Astrocyte (in vitro differentiated cells and primary cell): Measurements from ENCODE around the gene P2RX1. TPM values are rescaled to one million over a fixed set of nuclear protein-coding genes. Genes with fewer than 3 reads are reported as not detected.
"Not testable (repeated sequence)": the region's sequence is repeated elsewhere in the genome, so short reads cannot be mapped to it uniquely, and the experiment has no call there.

Experiments
- DNase-seq: peaks from one replicate; pipeline ENCODE4 v3.0.0-alpha.2; 2010; ENCODE audit warnings: low read depth
- FAIRE-seq: peaks from 2 replicates; lab custom pipeline; 2011; peaks lifted over from hg19 to GRCh38; lab: Jason Lieb, UNC
- H2AFZ ChIP-seq: 2 replicates; pipeline ENCODE4 v1.6.0; 2012; ENCODE audit warnings: low read depth, low read length, inconsistent platforms
- H3K27ac ChIP-seq: 2 replicates; pipeline ENCODE4 v1.5.1; 2011; ENCODE audit warnings: low read depth, low read length, inconsistent platforms
- H3K27me3 ChIP-seq: 2 replicates; pipeline ENCODE4 v1.6.0; 2011; ENCODE audit warnings: low read length, inconsistent platforms; ENCODE audit not compliant: insufficient read depth
- H3K36me3 ChIP-seq: 2 replicates; pipeline ENCODE4 v1.5.1; 2011; ENCODE audit warnings: low read length, inconsistent platforms; ENCODE audit not compliant: insufficient read depth
- H3K4me1 ChIP-seq: 2 replicates; pipeline ENCODE4 v1.5.1; 2011; ENCODE audit warnings: low read length, inconsistent platforms; ENCODE audit not compliant: insufficient read depth
- H3K4me2 ChIP-seq: 2 replicates; pipeline ENCODE4 v1.6.0; 2012; ENCODE audit warnings: low read length, inconsistent platforms
- H3K4me3 ChIP-seq: 2 replicates; pipeline ENCODE4 v1.5.1; 2011; ENCODE audit warnings: low read depth, mild to moderate bottlenecking, low read length, inconsistent platforms; ENCODE audit not compliant: insufficient read depth
- H3K79me2 ChIP-seq: 2 replicates; pipeline ENCODE4 v1.6.0; 2012; ENCODE audit warnings: mild to moderate bottlenecking, low read length, inconsistent platforms; ENCODE audit not compliant: insufficient read depth
- H3K9ac ChIP-seq: 2 replicates; pipeline ENCODE4 v1.6.0; 2012; ENCODE audit warnings: mild to moderate bottlenecking, low read length, inconsistent platforms
- H3K9me3 ChIP-seq: 2 replicates; pipeline ENCODE4 v1.5.1; 2012; ENCODE audit warnings: low read depth, mild to moderate bottlenecking, low read length, inconsistent platforms; ENCODE audit not compliant: insufficient read depth
- H4K20me1 ChIP-seq: 2 replicates; pipeline ENCODE4 v1.6.0; 2012; ENCODE audit warnings: low read length, inconsistent platforms; ENCODE audit not compliant: insufficient read depth
- H3K27ac Mint-ChIP-seq: one replicate; pipeline ENCODE4 v1.8.0; 2021; ENCODE audit warnings: mild to moderate bottlenecking, mixed read lengths; ENCODE audit not compliant: unreplicated experiment
- H3K27me3 Mint-ChIP-seq: one replicate; pipeline ENCODE4 v1.8.0; 2021; ENCODE audit warnings: low read depth, mixed read lengths; ENCODE audit not compliant: unreplicated experiment
- H3K36me3 Mint-ChIP-seq: one replicate; pipeline ENCODE4 v1.8.0; 2021; ENCODE audit warnings: low read depth, mixed read lengths; ENCODE audit not compliant: unreplicated experiment
- H3K4me1 Mint-ChIP-seq: one replicate; pipeline ENCODE4 v1.8.0; 2021; ENCODE audit warnings: low read depth, mixed read lengths; ENCODE audit not compliant: unreplicated experiment
- H3K4me3 Mint-ChIP-seq: one replicate; pipeline ENCODE4 v1.8.0; 2021; ENCODE audit warnings: mild to moderate bottlenecking, moderate library complexity, mixed read lengths; ENCODE audit not compliant: unreplicated experiment
- H3K9me3 Mint-ChIP-seq: one replicate; pipeline ENCODE4 v1.8.0; 2021; ENCODE audit warnings: mild to moderate bottlenecking, mixed read lengths; ENCODE audit not compliant: unreplicated experiment
- CTCF ChIP-seq: IDR thresholded peaks from 2 replicates; pipeline ENCODE4 v1.5.1; 2011; ENCODE audit warnings: low read depth, mild to moderate bottlenecking, inconsistent platforms, low read length, moderate library complexity; ENCODE audit not compliant: insufficient read depth
- EZH2 ChIP-seq: IDR thresholded peaks from 2 replicates; pipeline ENCODE4 v1.6.1; 2012; ENCODE audit warnings: mild to moderate bottlenecking, low read length, inconsistent platforms; ENCODE audit not compliant: insufficient read depth
- total RNA-seq: library from RNA; stranded (reverse); gene quantifications from 2 replicates; pipeline ENCODE4 v1.2.1, GENCODE V29; 2021

P2RX1 gene
- total RNA-seq, 1 donor from 2014 or later: not detected

- H3K4me1 Mint-ChIP-seq: no peaks in the 10 kb centered on the region
- H2AFZ ChIP-seq: no peak overlapping the region
- H3K4me2 ChIP-seq: no peak overlapping the region
- H3K27me3 Mint-ChIP-seq: peaks cover 15% of the 10 kb centered on the region
- no peaks in the 10 kb centered on the region for H3K4me1 ChIP-seq
- H3K27ac Mint-ChIP-seq: no peak overlapping the region
- H3K36me3 Mint-ChIP-seq: no peaks in the 10 kb centered on the region
- no peak overlapping the region for H3K9ac ChIP-seq
- H3K4me3 ChIP-seq: no peak overlapping the region
- no peaks in the 10 kb centered on the region for H3K27me3 ChIP-seq
- H3K79me2 ChIP-seq: no peaks in the 10 kb centered on the region
- no peak overlapping the region for H3K27ac ChIP-seq
- no peaks in the 10 kb centered on the region for H3K9me3 ChIP-seq
- H3K9me3 Mint-ChIP-seq: no peaks in the 10 kb centered on the region
- DNase-seq: no peak
- no peaks in the 10 kb centered on the region for H4K20me1 ChIP-seq
- TF ChIP-seq EZH2: no peak
- no peak for TF ChIP-seq CTCF
- no peak for FAIRE-seq
- no peak overlapping the region for H3K4me3 Mint-ChIP-seq
- no peaks in the 10 kb centered on the region for H3K36me3 ChIP-seq
These were observed 34.7 kb upstream of the P2RX1 start for GRCh38 chr17:3951003-3951402.

- no peaks in the 10 kb centered on the region for H3K9me3 Mint-ChIP-seq
- H3K4me1 ChIP-seq: no peaks in the 10 kb centered on the region
- FAIRE-seq (no peak), DNase-seq (no peak)
- no peak overlapping the region for H3K27ac Mint-ChIP-seq
- H3K36me3 Mint-ChIP-seq: no peaks in the 10 kb centered on the region
- no peaks in the 10 kb centered on the region for H3K36me3 ChIP-seq
- H3K4me3 Mint-ChIP-seq: no peak overlapping the region
- H3K27me3 Mint-ChIP-seq: peaks cover 17% of the 10 kb centered on the region
- H3K27ac ChIP-seq: no peak overlapping the region
- no peak overlapping the region for H3K9ac ChIP-seq
- no peak overlapping the region for H3K4me3 ChIP-seq
- no peak overlapping the region for H2AFZ ChIP-seq
- H3K79me2 ChIP-seq: no peaks in the 10 kb centered on the region
- H3K4me1 Mint-ChIP-seq: no peaks in the 10 kb centered on the region
- TF ChIP-seq EZH2 (no peak), CTCF (no peak)
- H3K9me3 ChIP-seq: no peaks in the 10 kb centered on the region
- no peaks in the 10 kb centered on the region for H4K20me1 ChIP-seq
- H3K27me3 ChIP-seq: no peaks in the 10 kb centered on the region
- no peak overlapping the region for H3K4me2 ChIP-seq
These were observed 34.3 kb upstream of the P2RX1 start for GRCh38 chr17:3950584-3950983.

- Histone ChIP-seq H3K9ac (no peak overlapping the region), H3K36me3 (no peaks in the 10 kb centered on the region), H4K20me1 (no peaks in the 10 kb centered on the region), H3K79me2 (no peaks in the 10 kb centered on the region), H3K9me3 (no peaks in the 10 kb centered on the region), H3K4me3 (no peak overlapping the region), H3K27me3 (no peaks in the 10 kb centered on the region), H3K27ac (no peak overlapping the region), H2AFZ (no peak overlapping the region), H3K4me1 (no peaks in the 10 kb centered on the region), H3K4me2 (no peak overlapping the region)
- DNase-seq (no peak), FAIRE-seq (no peak)
- H3K9me3 Mint-ChIP-seq: no peaks in the 10 kb centered on the region
- no peak overlapping the region for H3K4me3 Mint-ChIP-seq
- peaks cover 13% of the 10 kb centered on the region for H3K27me3 Mint-ChIP-seq
- H3K4me1 Mint-ChIP-seq: no peaks in the 10 kb centered on the region
- TF ChIP-seq CTCF (no peak), EZH2 (no peak)
- H3K36me3 Mint-ChIP-seq: no peaks in the 10 kb centered on the region
- no peak overlapping the region for H3K27ac Mint-ChIP-seq
These were observed 33.2 kb upstream of the P2RX1 start for GRCh38 chr17:3949418-3949817.

- H3K27me3 ChIP-seq, H3K4me1 ChIP-seq, H3K9ac ChIP-seq, FAIRE-seq, H3K27ac ChIP-seq, H3K9me3 Mint-ChIP-seq, H3K36me3 Mint-ChIP-seq, H3K36me3 ChIP-seq, H3K4me1 Mint-ChIP-seq, H3K27ac Mint-ChIP-seq, H3K4me3 ChIP-seq, H2AFZ ChIP-seq, H3K79me2 ChIP-seq, DNase-seq, H3K9me3 ChIP-seq, H3K4me2 ChIP-seq, H3K4me3 Mint-ChIP-seq, H4K20me1 ChIP-seq: not testable (repeated sequence)
- peaks cover 20% of the 10 kb centered on the region for H3K27me3 Mint-ChIP-seq
These were observed 32.3 kb upstream of the P2RX1 start for GRCh38 chr17:3948551-3948950.
